Measurements from ENCODE around the gene APOL4.

Gene APOL4

GRCh38 chr22:36182857-36183256, 18.8 kb downstream of the APOL4 start:
- CTCF ChIA-PET: interaction anchor here (0.7 to 9.1 kb wide), 8 partner anchors 10 to 311 kb away, joined by 3 to 162 read pairs (median 16); partner anchors contain the start of gene APOL3

DNA sequence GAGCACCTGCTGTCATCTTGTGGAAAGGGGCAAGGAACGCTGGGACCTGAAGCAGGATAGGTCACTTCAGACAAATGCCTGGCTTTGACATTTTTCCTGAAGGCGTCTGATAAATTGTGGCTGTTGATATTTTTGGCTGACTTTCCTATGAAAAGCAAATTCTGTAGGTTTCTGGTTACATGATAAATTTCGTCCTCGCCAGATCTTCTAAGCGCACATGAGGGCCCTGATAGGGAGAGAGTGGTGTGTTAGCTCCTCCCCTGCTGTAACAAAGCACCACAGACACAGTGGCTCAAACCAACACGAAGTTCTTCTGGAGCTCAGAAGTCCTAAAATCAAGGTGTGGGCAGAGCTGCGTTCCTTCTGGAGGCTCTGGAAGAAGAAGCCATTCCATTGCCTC, 19.6 kb downstream of the APOL4 start:
- ChIA-PET CTCF (interaction anchor here (0.9 to 9.1 kb wide), 11 partner anchors 9 to 311 kb away, joined by 3 to 162 read pairs (median 7); partner anchors contain the start of genes APOL1 and APOL3), POLR2A (no interaction called here)
- no peak for TF ChIP-seq CTCF (IDR thresholded peaks at IDR 0.05; ENCODE audit: insufficient read depth, low read length, missing control alignments)
- DNase-seq (ENCODE audit: low read depth, low spot score): no peak
- H3K4me3 ChIP-seq (ENCODE audit: low read depth, low read length): no peak overlapping the region

More at GRCh38 chr22:36182857-36183256, 18.8 kb downstream of the APOL4 start:
- no peak for DNase-seq (ENCODE audit: low read depth, low spot score)
- H3K4me3 ChIP-seq (ENCODE audit: low read depth, low read length): no peak overlapping the region
- TF ChIP-seq CTCF (IDR thresholded peaks at IDR 0.05; ENCODE audit: insufficient read depth, low read length, missing control alignments): no peak
- POLR2A ChIA-PET: no interaction called here

GRCh38 chr22:36180928-36181327, 20.7 kb downstream of the APOL4 start:
- ChIA-PET CTCF (interaction anchor here (0.8 to 9.1 kb wide), 18 partner anchors 8 to 341 kb away, joined by 3 to 162 read pairs (median 6); partner anchors contain the start of genes APOL1 and APOL3), POLR2A (no interaction called here)
- H3K4me3 ChIP-seq (ENCODE audit: low read depth, low read length): no peak overlapping the region
- no peak for TF ChIP-seq CTCF (IDR thresholded peaks at IDR 0.05; ENCODE audit: insufficient read depth, low read length, missing control alignments)
- DNase-seq (ENCODE audit: low read depth, low spot score): no peak

DNA sequence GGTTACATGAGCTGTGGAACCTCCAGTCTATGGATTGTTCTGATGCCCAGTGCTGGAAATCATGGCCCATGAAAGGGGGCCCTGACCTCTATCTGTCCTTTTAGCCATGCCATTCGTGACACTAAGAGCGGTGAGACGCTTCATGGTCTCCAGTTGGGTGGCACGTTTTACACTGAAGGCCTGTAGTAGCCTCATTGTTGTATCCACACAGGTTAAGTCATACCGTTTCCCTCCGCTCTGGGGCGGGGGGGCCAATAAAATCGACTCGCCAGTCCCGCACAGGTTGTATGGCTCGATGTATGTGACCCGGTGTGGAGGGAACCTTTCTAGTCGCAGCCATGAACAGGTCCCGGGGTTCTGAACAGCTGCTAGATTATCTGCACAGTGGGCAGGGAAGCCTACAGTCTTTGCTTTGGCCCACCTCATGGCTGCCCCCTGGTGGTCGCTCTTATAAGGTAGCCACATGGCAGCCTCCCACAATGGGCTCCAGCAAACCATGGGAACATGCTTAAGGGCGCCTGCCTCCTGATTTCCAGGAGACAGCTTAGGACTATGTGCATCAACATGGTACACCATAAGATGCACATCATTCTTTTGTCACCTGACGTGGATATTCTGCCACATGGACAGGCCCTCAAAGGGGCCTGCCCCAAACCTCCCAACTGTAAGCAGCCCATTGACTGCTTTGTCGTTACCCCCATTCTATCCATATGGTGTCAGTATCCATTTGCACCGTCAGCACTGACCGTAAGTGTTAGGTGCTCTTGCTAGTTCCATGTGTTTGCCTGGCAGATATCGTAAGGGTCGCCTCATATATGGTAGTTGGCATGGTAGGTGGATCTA, 21.4 kb downstream of the APOL4 start:
- DNase-seq (ENCODE audit: low read depth, low spot score): no peak
- POLR2A ChIA-PET: no interaction called here
- H3K4me3 ChIP-seq (ENCODE audit: low read depth, low read length): no peak overlapping the region
- TF ChIP-seq CTCF (IDR thresholded peaks at IDR 0.05; ENCODE audit: insufficient read depth, low read length, missing control alignments): peak; percentile 81
- CTCF ChIA-PET: interaction anchor here (0.6 to 9.1 kb wide), 18 partner anchors 7 to 341 kb away, joined by 3 to 162 read pairs (median 4); partner anchors contain the start of genes APOL1 and APOL3

- ChIA-PET POLR2A (no interaction called here), CTCF (interaction anchor here (0.8 to 9.1 kb wide), 9 partner anchors 9 to 309 kb away, joined by 3 to 162 read pairs (median 4); partner anchors contain the start of gene APOL3)
- no peak overlapping the region for H3K4me3 ChIP-seq (ENCODE audit: low read depth, low read length)
- DNase-seq (ENCODE audit: low read depth, low spot score): no peak
- no peak for TF ChIP-seq CTCF (IDR thresholded peaks at IDR 0.05; ENCODE audit: insufficient read depth, low read length, missing control alignments)
Observed at GRCh38 chr22:36177160-36177559, 24.4 kb downstream of the APOL4 start.

GRCh38 chr22:36175892-36176291, 25.7 kb downstream of the APOL4 start:
- CTCF ChIA-PET: interaction anchor here (1.4 to 9.1 kb wide), 3 partner anchors 16 to 32 kb away, joined by 3 to 162 read pairs (median 125); partner anchors contain the start of gene APOL3
- TF ChIP-seq CTCF (IDR thresholded peaks at IDR 0.05; ENCODE audit: insufficient read depth, low read length, missing control alignments): no peak
- POLR2A ChIA-PET: no interaction called here

More at GRCh38 chr22:36175892-36176291, 25.7 kb downstream of the APOL4 start:
- DNase-seq (ENCODE audit: low read depth, low spot score): no peak
- H3K4me3 ChIP-seq (ENCODE audit: low read depth, low read length): no peak overlapping the region

Data from AG04449 (cell line).